Glomerular visceral epithelial cell (primary cell): ENCODE data around the gene GATA6.

Source experiments
- DNase-seq: peaks from one replicate; pipeline ENCODE4 v3.0.0-alpha.2; 2016; ENCODE audit errors: extremely low spot score

The GATA6 gene

GRCh38 chr18:22169011-22169888 lies at the start of gene GATA6:
TSS of gene GATA6 (plus strand) at chr18:22169589. CDS start at chr18:22171145, 1,556 bp downstream.
- DNase-seq: peak; percentile 92

- no peak for DNase-seq
Observed at GRCh38 chr18:22124970-22125369, 44.4 kb upstream of the GATA6 start.

DNA sequence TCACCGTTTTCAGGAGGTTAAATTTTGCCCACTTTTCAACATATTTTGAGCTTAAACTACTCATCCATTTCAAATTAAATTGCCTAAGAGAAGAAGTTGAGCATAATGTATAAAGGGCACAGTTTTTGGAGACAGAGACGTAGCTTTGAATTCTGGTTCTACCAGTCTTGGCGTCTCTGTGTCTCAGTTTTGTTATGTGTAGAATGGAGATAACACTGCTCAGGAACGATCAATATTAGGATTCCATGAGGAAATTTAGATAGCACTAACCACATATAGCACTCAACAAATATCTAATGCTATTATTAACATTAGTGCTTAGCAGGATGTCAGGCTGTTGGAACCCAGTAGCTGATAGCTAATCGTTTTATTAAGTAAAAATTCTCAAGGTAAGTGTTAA lies 40.4 kb upstream of the GATA6 start:
- no peak for DNase-seq

GRCh38 chr18:22129778-22130177 lies 39.6 kb upstream of the GATA6 start:
- no peak for DNase-seq

DNA sequence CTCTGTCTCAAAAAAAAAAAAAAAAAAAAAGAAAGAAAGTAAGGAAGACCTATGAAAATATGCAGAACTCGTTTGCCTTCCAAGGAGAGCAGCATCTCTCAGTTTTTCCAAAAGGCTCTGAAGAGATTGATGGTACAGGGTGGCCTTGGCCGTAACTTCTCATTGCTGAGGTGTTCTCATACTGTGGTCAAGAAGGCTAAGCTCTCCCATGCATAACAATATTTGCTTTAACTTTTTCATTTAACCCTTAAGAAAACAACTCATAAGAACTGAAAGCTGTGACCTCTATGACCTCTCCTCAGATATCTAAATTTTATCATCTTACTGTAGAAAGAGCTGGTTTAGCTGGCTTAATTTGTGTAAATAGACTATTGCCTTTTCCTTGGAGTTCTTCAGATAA lies 37.1 kb upstream of the GATA6 start:
- no peak for DNase-seq

- no peak for DNase-seq
Observed at GRCh38 chr18:22132763-22133162, 36.6 kb upstream of the GATA6 start.

DNA sequence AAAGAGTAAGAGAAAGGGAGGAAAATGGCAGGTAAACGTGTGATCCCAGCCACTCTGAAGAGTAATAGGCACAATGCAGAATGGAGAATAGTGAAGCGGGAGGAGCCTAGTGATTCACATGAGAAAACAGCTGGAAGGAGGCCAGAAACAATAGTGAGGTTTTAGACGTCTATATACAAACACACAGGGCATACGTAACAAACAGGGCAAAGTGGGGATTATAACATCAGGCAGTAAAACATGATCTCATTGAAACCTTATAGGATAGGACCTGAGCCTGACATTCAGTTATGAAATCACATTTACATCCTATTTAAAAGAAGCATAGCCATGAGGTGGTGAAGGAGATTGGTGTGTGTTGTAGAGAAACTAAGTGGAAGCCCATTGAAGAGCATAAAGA lies 33.0 kb upstream of the GATA6 start:
- DNase-seq: no peak

DNA sequence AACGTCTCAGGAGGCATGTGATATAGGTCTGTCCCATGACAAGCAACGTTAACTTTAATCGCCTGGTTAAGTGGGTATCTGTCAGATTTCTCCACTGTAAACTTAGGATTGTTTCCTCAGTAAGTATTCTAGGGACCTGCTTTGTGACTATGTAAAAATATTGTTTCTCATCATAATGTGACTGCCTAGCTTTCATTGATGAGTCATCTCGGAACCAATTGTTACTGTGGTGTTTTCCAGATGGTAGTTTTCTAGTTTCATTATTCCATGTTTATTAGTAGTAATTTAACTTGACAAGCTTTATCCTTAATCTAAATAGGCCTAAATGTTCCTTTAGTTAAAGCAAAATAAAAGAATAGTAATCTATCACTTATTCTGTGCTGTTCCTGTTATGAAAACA lies 28.2 kb upstream of the GATA6 start:
- DNase-seq: no peak

- no peak for DNase-seq
Observed at GRCh38 chr18:22143347-22144340, 25.7 kb upstream of the GATA6 start.

DNA sequence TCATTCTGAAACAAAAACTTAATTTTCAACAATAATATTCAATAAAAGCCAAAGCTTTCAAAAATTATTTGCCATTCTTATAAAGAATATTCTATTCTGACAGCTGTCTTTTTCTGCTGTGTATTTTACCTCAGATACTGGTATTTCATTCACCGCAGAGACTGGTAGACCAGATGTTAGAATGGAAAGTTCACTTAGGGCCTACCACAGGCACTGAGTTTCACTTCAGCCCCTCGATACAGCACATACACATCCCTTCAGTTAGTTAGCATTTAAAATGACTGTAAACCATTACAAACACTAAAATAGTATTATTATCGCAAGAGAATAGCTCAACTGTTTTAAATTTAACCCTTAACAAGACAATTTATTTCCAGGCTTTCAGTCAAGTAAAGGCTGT lies 24.2 kb upstream of the GATA6 start:
- no peak for DNase-seq

GRCh38 chr18:22149710-22150109 lies 19.7 kb upstream of the GATA6 start:
- DNase-seq: no peak

- DNase-seq: no peak
Observed at GRCh38 chr18:22152093-22152492, 17.3 kb upstream of the GATA6 start.

- DNase-seq: no peak
Observed at GRCh38 chr18:22153428-22153827, 16.0 kb upstream of the GATA6 start.

GRCh38 chr18:22155584-22155983 lies 13.8 kb upstream of the GATA6 start:
- no peak for DNase-seq

DNA sequence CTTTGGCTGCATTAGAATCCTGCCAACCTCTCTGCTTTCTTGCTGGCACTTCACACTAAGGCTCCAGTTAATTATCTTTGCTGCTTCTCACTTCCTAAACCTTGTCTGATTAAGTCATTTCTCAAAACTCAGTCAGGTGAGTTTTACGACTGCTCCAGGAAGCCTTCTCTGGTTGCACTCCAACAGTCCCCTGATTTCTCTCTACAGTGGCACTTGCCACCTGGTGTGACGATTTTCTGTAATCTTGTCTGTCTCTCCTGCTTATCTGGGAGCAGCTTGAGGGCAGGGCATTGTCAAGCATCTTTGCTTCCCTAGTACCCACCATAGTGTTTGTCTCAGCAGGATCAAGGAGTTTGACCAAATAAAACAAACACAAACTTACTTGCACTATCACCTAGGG lies 10.4 kb upstream of the GATA6 start:
- DNase-seq: no peak

DNA sequence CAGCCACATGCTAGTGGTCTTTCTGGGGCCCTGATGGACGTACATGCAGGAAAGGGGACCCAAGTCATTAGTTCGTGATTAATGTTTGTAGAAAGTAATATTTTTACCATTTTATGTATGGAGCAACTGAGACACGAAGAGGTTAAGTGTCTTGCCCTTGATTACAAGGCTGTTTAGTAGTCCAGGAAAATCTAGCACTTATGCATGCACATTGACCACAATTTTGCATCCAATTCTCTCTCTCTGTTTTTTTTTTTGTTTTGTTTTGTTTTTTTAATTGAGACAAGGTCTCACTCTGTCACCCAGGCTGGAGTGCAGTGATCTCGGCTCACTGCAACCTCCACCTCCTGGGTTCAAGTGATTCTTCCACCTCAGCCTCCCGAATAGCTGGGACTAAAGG lies 8.3 kb upstream of the GATA6 start:
- DNase-seq: no peak

DNA sequence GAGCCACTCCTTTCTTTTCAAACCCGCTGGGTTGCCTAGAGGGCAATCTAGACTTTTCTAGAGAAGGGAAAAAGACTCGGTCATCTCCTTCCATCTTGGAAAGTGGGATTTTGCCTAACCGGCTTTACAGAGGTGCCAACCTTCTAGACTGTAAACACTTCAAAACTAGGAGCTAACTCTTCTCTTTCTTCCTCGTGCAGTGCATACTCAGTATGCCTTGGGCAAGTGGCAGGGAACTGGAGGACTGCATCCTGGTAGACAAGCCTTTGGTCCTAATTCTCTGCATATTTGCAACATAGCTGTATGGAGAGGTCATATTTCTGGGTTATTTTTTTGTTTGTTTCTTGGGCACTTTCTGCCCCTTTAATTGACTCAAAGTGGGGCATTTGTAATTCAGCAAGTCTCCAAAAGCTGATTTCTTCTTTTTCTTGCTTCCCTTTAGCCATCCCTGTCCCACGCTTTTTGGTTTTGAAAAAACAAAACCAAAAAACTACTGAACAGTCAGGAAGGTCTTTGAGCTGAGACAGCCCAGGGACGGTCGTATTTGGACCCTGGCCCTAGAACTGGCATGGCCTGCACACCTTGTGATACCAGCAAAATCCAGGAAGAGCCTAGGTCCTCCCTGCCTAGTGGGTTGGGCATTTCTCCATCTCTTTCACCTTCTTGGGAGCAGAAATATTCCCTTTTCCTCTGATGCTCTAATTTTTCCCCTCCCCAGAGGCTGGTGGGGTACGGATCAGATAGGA lies 5.8 kb upstream of the GATA6 start:
- no peak for DNase-seq

- DNase-seq: no peak
Observed at GRCh38 chr18:22164337-22165048, 4.9 kb upstream of the GATA6 start.

DNA sequence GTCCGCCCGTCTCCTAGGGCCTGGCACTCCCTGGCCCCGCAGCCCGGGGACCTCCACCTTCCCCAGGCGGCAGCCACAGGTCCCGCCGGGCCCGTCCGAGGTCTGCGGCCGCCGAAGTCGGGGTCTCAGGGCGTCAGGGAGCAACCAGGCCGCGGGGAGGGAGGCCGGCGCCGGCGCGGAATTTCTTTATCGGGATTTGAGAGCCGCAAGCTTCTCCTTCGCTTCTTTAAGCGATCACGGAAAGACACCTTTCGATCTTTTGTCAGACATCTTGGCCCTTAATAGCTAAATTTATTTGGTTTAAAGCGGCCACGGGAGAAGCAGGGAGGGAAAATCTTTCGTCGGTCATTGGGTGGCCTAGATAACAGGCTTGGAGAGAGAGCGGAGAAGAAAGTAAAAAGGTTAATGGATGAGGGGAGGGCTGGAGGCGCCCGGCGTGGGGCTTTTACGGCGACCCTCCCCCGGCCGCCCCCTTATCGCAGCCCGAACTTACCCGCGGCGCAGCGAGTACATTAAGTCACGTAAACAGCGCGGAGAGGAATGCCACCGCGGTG lies 4.3 kb upstream of the GATA6 start:
- no peak for DNase-seq

DNA sequence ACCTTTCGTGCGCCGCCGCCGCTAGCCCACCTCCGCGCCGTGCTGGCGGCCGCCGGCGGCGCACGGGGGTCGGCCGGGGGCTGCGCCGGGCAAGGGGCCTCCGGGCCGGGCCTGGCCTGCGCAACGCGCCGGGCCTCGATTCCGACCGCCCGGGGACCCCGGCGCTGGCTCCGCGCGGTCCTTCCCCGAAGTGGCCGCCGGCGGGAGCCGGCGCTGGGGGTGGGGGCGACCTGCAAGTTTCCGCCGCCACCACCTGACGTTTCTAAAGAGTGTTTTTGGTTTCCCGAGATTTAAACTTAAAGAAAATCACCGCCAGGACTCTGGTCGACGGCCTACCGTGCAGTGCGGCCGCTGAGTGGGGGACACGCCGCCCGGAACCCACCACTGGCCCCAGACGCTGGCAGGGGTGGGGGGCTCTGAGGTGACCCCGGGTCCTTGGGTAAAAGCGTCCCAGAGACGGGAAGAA lies 3.8 kb upstream of the GATA6 start:
- DNase-seq: no peak
